Lower lobe of right lung (tissue), 2 donors: ENCODE results near the gene PPCS. TPM values are rescaled to one million over a fixed set of nuclear protein-coding genes. Genes with fewer than 3 reads are reported as not detected.

ENCODE experiments used
- ATAC-seq, 2 donors: fragments of 200-7000 bp; cut with Tn5 transposase; one replicate each; pipeline ENCODE4 v1.9.1; 2020 to 2022; ENCODE audit warnings: mild to moderate bottlenecking in 2 of 2, moderate library complexity in 2 of 2
- DNase-seq: peaks from one replicate; pipeline ENCODE4 v3.0.0-alpha.2; 2020
- H3K27ac ChIP-seq: fragments of 200-600 bp; one replicate; pipeline ENCODE4 v1.8.0; 2022
- H3K27me3 ChIP-seq: fragments of 200-600 bp; one replicate; pipeline ENCODE4 v1.8.0; 2022; ENCODE audit warnings: low read depth
- H3K36me3 ChIP-seq: fragments of 200-600 bp; one replicate; pipeline ENCODE4 v1.8.0; 2022; ENCODE audit warnings: mild to moderate bottlenecking
- H3K4me1 ChIP-seq: fragments of 200-600 bp; one replicate; pipeline ENCODE4 v1.8.0; 2022
- H3K4me3 ChIP-seq: fragments of 200-600 bp; one replicate; pipeline ENCODE4 v1.8.0; 2022; ENCODE audit warnings: mild to moderate bottlenecking
- H3K9me3 ChIP-seq: fragments of 200-600 bp; one replicate; pipeline ENCODE4 v1.8.0; 2022
- CTCF ChIP-seq: fragments of 200-600 bp; IDR thresholded peaks from one replicate; pipeline ENCODE4 v1.8.0; 2022; ENCODE audit warnings: antibody characterized with exemption, mild to moderate bottlenecking
- intact Hi-C: fragments of 100-400 bp; cut with DNase I; formaldehyde crosslinking; loops from one replicate; pipeline ENCODE4 v1.11.0; 2022
- total RNA-seq: library from RNA; stranded (reverse); fragmentation: NEBNext Ultra II Directional; extraction: Animal tissue kit (Norgen Biotek cat#: 25700); gene quantifications from one replicate; pipeline ENCODE4 v1.2.1, GENCODE V29; 2021
- donor health status: DM: no; HTN: yes; CAD: no; lungs with severe emphysema.

Gene PPCS
- total RNA-seq, 1 donor from 2014 or later: 55.0 TPM

- no peak for DNase-seq
- H3K36me3 ChIP-seq: no peaks in the 10 kb centered on the region
- H3K27me3 ChIP-seq: no peaks in the 10 kb centered on the region
- no peaks in the 10 kb centered on the region for H3K9me3 ChIP-seq
- no peak for ATAC-seq
- TF ChIP-seq CTCF: no peak
- H3K4me1 ChIP-seq: peaks cover 14% of the 10 kb centered on the region
- no peak overlapping the region for H3K4me3 ChIP-seq
- intact Hi-C loops: no loop called here
- H3K27ac ChIP-seq: no peak overlapping the region
Measured at GRCh38 chr1:42420121-42420520, 36.2 kb upstream of the PPCS start.

- Histone ChIP-seq H3K27me3 (no peaks in the 10 kb centered on the region), H3K27ac (no peak overlapping the region), H3K36me3 (no peaks in the 10 kb centered on the region), H3K4me1 (peaks cover 14% of the 10 kb centered on the region), H3K4me3 (no peak overlapping the region), H3K9me3 (no peaks in the 10 kb centered on the region)
- intact Hi-C loops: no loop called here
- TF ChIP-seq CTCF: no peak
- DNase-seq (no peak), ATAC-seq (peak; percentile 18 to 29)
Measured at GRCh38 chr1:42420911-42421585, 35.3 kb upstream of the PPCS start.

- Histone ChIP-seq H3K4me1 (peaks cover 14% of the 10 kb centered on the region), H3K27me3 (no peaks in the 10 kb centered on the region), H3K27ac (no peak overlapping the region), H3K4me3 (no peak overlapping the region), H3K36me3 (no peaks in the 10 kb centered on the region), H3K9me3 (no peaks in the 10 kb centered on the region)
- DNase-seq (no peak), ATAC-seq (no peak)
- no peak for TF ChIP-seq CTCF
- intact Hi-C loops: no loop called here
Measured at GRCh38 chr1:42422737-42423136, 33.6 kb upstream of the PPCS start.

GRCh38 chr1:42423681-42424080, 32.7 kb upstream of the PPCS start:
- ATAC-seq (no peak), DNase-seq (no peak)
- Histone ChIP-seq H3K4me3 (no peak overlapping the region), H3K4me1 (peaks cover 14% of the 10 kb centered on the region), H3K36me3 (no peaks in the 10 kb centered on the region), H3K27ac (no peak overlapping the region), H3K9me3 (no peaks in the 10 kb centered on the region), H3K27me3 (no peaks in the 10 kb centered on the region)
- intact Hi-C loops: no loop called here
- TF ChIP-seq CTCF: no peak

GRCh38 chr1:42424201-42424600, 32.1 kb upstream of the PPCS start:
- no peak for DNase-seq

More at GRCh38 chr1:42424201-42424600, 32.1 kb upstream of the PPCS start:
- Histone ChIP-seq H3K27ac (no peak overlapping the region), H3K9me3 (no peaks in the 10 kb centered on the region), H3K27me3 (no peaks in the 10 kb centered on the region), H3K36me3 (no peaks in the 10 kb centered on the region), H3K4me1 (peaks cover 14% of the 10 kb centered on the region), H3K4me3 (no peak overlapping the region)
- no peak for TF ChIP-seq CTCF
- intact Hi-C loops: no loop called here
- no peak for ATAC-seq
